ENCODE data around the gene COLGALT1.

GRCh38 chr19:17577457-17578097 lies 22.1 kb downstream of the COLGALT1 start:
- TF ChIP-seq, protein P1, sequence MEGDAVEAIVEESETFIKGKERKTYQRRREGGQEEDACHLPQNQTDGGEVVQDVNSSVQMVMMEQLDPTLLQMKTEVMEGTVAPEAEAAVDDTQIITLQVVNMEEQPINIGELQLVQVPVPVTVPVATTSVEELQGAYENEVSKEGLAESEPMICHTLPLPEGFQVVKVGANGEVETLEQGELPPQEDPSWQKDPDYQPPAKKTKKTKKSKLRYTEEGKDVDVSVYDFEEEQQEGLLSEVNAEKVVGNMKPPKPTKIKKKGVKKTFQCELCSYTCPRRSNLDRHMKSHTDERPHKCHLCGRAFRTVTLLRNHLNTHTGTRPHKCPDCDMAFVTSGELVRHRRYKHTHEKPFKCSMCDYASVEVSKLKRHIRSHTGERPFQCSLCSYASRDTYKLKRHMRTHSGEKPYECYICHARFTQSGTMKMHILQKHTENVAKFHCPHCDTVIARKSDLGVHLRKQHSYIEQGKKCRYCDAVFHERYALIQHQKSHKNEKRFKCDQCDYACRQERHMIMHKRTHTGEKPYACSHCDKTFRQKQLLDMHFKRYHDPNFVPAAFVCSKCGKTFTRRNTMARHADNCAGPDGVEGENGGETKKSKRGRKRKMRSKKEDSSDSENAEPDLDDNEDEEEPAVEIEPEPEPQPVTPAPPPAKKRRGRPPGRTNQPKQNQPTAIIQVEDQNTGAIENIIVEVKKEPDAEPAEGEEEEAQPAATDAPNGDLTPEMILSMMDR (IDR thresholded peaks at IDR 0.05), result no peak
- no peak for TF ChIP-seq POLR2A (IDR thresholded peaks at IDR 0.05)

Measured in thyroid gland (tissue), 4 donors.